GM21529 (cell line): ENCODE results near the gene PSRC1.
A peak's percentile ranks its signal among the peaks of the same experiment; 100 is the strongest.

Experiments
- ATAC-seq: cut with Tn5 transposase; IDR thresholded peaks from one replicate; pipeline ENCODE4 v1.9.1; 2021; ENCODE audit not compliant: unreplicated experiment

Gene PSRC1

GRCh38 chr1:109259674-109260557 lies 23.0 kb downstream of the PSRC1 start:
- no peak for ATAC-seq

- no peak for ATAC-seq
Measured at GRCh38 chr1:109258481-109259466, 24.2 kb downstream of the PSRC1 start.

GRCh38 chr1:109257682-109258421 lies 25.1 kb downstream of the PSRC1 start:
- ATAC-seq: no peak

GRCh38 chr1:109256971-109257681 lies 25.8 kb downstream of the PSRC1 start:
- ATAC-seq: no peak

GRCh38 chr1:109256085-109256484 lies 26.9 kb downstream of the PSRC1 start:
- ATAC-seq: no peak

- ATAC-seq: no peak
Measured at GRCh38 chr1:109255678-109256077, 27.3 kb downstream of the PSRC1 start.

- ATAC-seq: no peak
Measured at GRCh38 chr1:109255097-109255651, 27.8 kb downstream of the PSRC1 start.

- ATAC-seq: no peak
Measured at GRCh38 chr1:109254621-109255096, 28.3 kb downstream of the PSRC1 start.

GRCh38 chr1:109253803-109254620 lies 28.9 kb downstream of the PSRC1 start:
- no peak for ATAC-seq

- ATAC-seq: no peak
Measured at GRCh38 chr1:109252893-109253802, 29.8 kb downstream of the PSRC1 start.

GRCh38 chr1:109252167-109252892 lies 30.6 kb downstream of the PSRC1 start:
- no peak for ATAC-seq

- no peak for ATAC-seq
Measured at GRCh38 chr1:109251277-109252166, 31.4 kb downstream of the PSRC1 start.

GRCh38 chr1:109250454-109251276 lies 32.3 kb downstream of the PSRC1 start:
- ATAC-seq: no peak

GRCh38 chr1:109249654-109250401 lies 33.1 kb downstream of the PSRC1 start:
- ATAC-seq: peak; percentile 40
